Ovary (tissue), 3 donors: ENCODE results near the gene CRTAC1.

Source experiments
- CTCF ChIP-seq, 3 donors: fragments of 450-650 bp in 2 of 3; fragments of 200-600 bp in 1 of 3; IDR thresholded peaks; one replicate each; pipeline versions ENCODE4 v1.5.1 to v1.8.0; 2016 to 2022; ENCODE audit warnings: antibody characterized with exemption in 3 of 3, mild to moderate bottlenecking in 1 of 3
- POLR2A ChIP-seq: fragments of 450-650 bp; IDR thresholded peaks from one replicate; pipeline ENCODE4 v1.6.1; 2017; ENCODE audit warnings: antibody characterized with exemption, mild to moderate bottlenecking, moderate library complexity
- donor health status: DM: no; HTN: no; CAD: no.

GRCh38 chr10:97920865-97921264 lies 109.6 kb downstream of the CRTAC1 start:
- no peak for TF ChIP-seq CTCF (IDR thresholded peaks at IDR 0.05)
- no peak for TF ChIP-seq POLR2A
